HCT116 (cell line): ENCODE data around the gene NHSL2.

Source experiments
- CEBPB ChIP-seq: IDR thresholded peaks from 2 replicates; pipeline ENCODE4 v1.6.1; 2012; ENCODE audit warnings: low read depth
- CTCF ChIP-seq, 3 experiments: fragments of 200-600 bp in 1 of 3; sonication (generic) in 1 of 3; IDR thresholded peaks in 2 of 3; conservative IDR thresholded peaks in 1 of 3; 2 replicates each; pipeline ENCODE4 v1.5.1; 2012 to 2017; ENCODE audit warnings: low read depth in 2 of 3, low read length in 2 of 3, antibody characterized with exemption in 1 of 3, borderline replicate concordance in 1 of 3, control low read depth in 1 of 3, mild to moderate bottlenecking in 1 of 3, mixed read lengths in 1 of 3, mixed run types in 1 of 3, moderate library complexity in 1 of 3; ENCODE audit not compliant: insufficient read depth in 1 of 3
- POLR2A ChIP-seq: IDR thresholded peaks from 2 replicates; pipeline ENCODE4 v1.7.0; 2011; ENCODE audit warnings: borderline replicate concordance; ENCODE audit not compliant: insufficient read depth, insufficient read length; ENCODE audit errors: extremely low read depth
- RAD21 ChIP-seq: IDR thresholded peaks from 2 replicates; pipeline ENCODE4 v1.6.1; 2012; ENCODE audit warnings: low read depth, mild to moderate bottlenecking
- REST ChIP-seq: IDR thresholded peaks from 2 replicates; pipeline ENCODE4 v1.6.1; 2012; ENCODE audit warnings: low read depth
- SP1 ChIP-seq: IDR thresholded peaks from 2 replicates; pipeline ENCODE4 v1.6.1; 2012; ENCODE audit warnings: low read depth
- ZNF274 ChIP-seq: fragments of 200-500 bp; sonication (Bioruptor generic); IDR thresholded peaks from 2 replicates; pipeline ENCODE4 v1.6.1; 2014; ENCODE audit warnings: mild to moderate bottlenecking, low read depth, low read length, inconsistent platforms
- TF ChIP-seq, protein P1 (sequence below): IDR thresholded peaks from 2 replicates; pipeline ENCODE4 v1.6.1; 2012

GRCh38 chrX:72041871-72042851 is 131.5 kb downstream of the NHSL2 start:
- TF ChIP-seq SP1, result no peak
- TF ChIP-seq REST, result no peak
- TF ChIP-seq RAD21, result no peak
- TF ChIP-seq CTCF (IDR thresholded peaks at IDR 0.05 in 2 of 3, conservative IDR thresholded peaks at IDR 0.05 in 1 of 3; ENCODE audit: borderline replicate concordance in 1 of 3, insufficient read depth in 1 of 3, low read depth in 2 of 3, low read length in 2 of 3), result no peak
- no peak for TF ChIP-seq ZNF274
- TF ChIP-seq, protein P1, sequence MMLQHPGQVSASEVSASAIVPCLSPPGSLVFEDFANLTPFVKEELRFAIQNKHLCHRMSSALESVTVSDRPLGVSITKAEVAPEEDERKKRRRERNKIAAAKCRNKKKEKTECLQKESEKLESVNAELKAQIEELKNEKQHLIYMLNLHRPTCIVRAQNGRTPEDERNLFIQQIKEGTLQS, result no peak
- TF ChIP-seq CEBPB, result no peak
- no peak for TF ChIP-seq POLR2A
